Activated naive CD4-positive, alpha-beta T cell treated with anti-CD3 and anti-CD28 coated beads, Interleukin-2, amount 10 ng/mL, durations not matched to agents 7 days and 5 days (primary cell): ENCODE results near the gene PALLD.
"Not testable (repeated sequence)": the region's sequence is repeated elsewhere in the genome, so short reads cannot be mapped to it uniquely, and the experiment has no call there.

Source experiments
- CTCF ChIA-PET: fragments of 350-600 bp; sonication (Branson Sonifier 250); formaldehyde crosslinking; loops from one replicate; lab custom pipeline; 2021; ENCODE audit warnings: antibody characterized with exemption; lab: Charles Lee
- DNase-seq: peaks from one replicate; pipeline ENCODE4 v3.0.0-alpha.2; 2020
- H3K27ac Mint-ChIP-seq: one replicate; pipeline ENCODE4 v1.8.0; 2021; ENCODE audit warnings: mild to moderate bottlenecking, moderate library complexity, mixed read lengths
- H3K27me3 Mint-ChIP-seq: one replicate; pipeline ENCODE4 v1.8.0; 2021; ENCODE audit warnings: mild to moderate bottlenecking, mixed read lengths
- H3K36me3 Mint-ChIP-seq: one replicate; pipeline ENCODE4 v1.8.0; 2021; ENCODE audit warnings: mixed read lengths
- H3K4me1 Mint-ChIP-seq: one replicate; pipeline ENCODE4 v1.8.0; 2021; ENCODE audit warnings: mixed read lengths
- H3K4me3 Mint-ChIP-seq: one replicate; pipeline ENCODE4 v1.8.0; 2021; ENCODE audit warnings: mild to moderate bottlenecking, moderate library complexity, mixed read lengths
- H3K9me3 Mint-ChIP-seq: one replicate; pipeline ENCODE4 v1.8.0; 2021; ENCODE audit warnings: mixed read lengths

Gene PALLD

DNA sequence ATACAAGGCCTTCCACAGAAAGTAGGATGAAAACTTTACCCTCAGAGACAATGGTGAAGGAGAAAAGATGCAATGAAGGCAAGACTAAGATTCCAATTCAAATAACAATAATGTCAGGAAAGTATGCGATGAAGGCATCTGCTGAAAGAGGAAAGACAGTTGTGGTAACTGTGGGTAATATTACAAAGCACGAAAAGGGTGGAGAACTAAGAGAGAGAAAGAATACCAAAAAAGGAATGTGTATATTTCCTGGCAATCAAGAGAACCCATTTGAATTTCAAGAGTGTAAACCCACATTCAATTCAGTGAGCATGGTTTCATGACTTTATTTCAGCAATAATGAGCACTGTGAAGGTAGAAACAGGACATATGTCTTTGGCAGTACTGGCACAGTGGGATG lies 225.5 kb downstream of the PALLD start:
- no peak overlapping the region for H3K27ac Mint-ChIP-seq
- no peak overlapping the region for H3K4me3 Mint-ChIP-seq
- no peaks in the 10 kb centered on the region for H3K27me3 Mint-ChIP-seq
- CTCF ChIA-PET, result no interaction called here
- no peaks in the 10 kb centered on the region for H3K36me3 Mint-ChIP-seq
- peaks cover 16% of the 10 kb centered on the region for H3K4me1 Mint-ChIP-seq
- DNase-seq, result no peak
- no peaks in the 10 kb centered on the region for H3K9me3 Mint-ChIP-seq

DNA sequence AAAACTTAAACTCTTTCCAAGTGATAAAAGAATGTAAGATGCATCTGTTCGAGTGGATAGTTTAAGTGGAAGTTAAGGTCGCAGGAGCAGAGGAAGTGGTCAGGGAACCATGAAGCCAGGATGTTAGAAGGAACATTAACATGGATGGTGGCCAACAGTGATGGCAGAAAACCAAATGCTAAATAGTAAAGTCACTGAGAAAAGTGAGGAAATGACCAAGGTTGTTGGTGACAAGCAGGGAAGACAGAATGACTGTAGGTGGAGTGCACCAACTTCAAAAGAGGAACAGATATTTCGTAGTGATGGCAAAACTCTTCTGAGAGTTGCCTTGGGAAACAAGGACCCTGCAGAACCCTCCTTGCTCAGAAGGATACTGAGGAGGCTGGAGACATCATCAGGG lies 226.2 kb downstream of the PALLD start:
- Mint-ChIP-seq H3K27ac (no peak overlapping the region), H3K36me3 (no peaks in the 10 kb centered on the region)
- no peak for DNase-seq

DNA sequence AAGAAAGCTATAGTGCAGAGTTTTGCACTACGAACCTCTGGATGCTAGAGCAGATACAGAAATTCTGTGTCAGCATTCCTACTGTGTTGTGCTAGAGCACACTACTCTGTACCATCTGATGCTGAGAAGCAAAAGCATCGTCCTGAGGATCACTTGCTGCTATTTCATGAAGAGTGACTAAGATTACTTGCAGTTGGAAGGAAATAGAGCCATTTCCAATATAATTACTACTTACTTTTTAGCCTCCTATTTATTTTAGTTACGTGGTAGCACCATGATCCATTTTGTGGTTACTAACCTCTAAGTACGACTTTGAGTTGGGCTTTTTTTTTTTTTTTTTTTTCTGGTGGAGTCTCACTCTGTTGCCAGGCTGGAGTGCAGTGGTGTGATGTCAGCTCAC lies 226.7 kb downstream of the PALLD start:
- Mint-ChIP-seq H3K27ac (no peak overlapping the region), H3K4me1 (peaks cover 16% of the 10 kb centered on the region), H3K36me3 (no peaks in the 10 kb centered on the region), H3K4me3 (no peak overlapping the region), H3K9me3 (no peaks in the 10 kb centered on the region), H3K27me3 (no peaks in the 10 kb centered on the region)
- no peak for DNase-seq
- CTCF ChIA-PET, result no interaction called here

More for the DNA sequence above, 226.2 kb downstream of the PALLD start:
- Mint-ChIP-seq H3K27me3 (no peaks in the 10 kb centered on the region), H3K4me3 (no peak overlapping the region), H3K4me1 (peaks cover 16% of the 10 kb centered on the region), H3K9me3 (no peaks in the 10 kb centered on the region)
- CTCF ChIA-PET, result no interaction called here

DNA sequence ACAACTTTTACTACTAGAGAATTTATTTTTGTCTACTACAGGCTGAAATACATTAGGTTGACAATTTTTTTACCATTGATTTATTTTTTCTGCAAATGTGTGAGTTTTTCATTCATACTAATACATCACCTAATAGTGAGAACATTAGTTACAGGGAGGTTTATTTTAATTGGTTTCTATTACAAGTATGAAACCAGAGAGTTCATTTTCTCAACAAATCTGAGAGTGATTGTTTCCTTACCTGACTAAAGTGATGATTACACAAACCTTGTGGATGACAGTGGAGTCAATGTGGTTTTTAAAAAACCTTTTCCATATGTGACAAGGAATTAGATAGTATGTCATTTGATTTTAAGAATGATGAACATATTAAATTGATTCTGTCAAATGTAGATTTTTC lies 227.4 kb downstream of the PALLD start:
- Mint-ChIP-seq H3K4me3 (no peak overlapping the region), H3K4me1 (peaks cover 16% of the 10 kb centered on the region), H3K27ac (no peak overlapping the region), H3K27me3 (peaks cover under 1% of the 10 kb centered on the region), H3K9me3 (no peaks in the 10 kb centered on the region), H3K36me3 (no peaks in the 10 kb centered on the region)
- DNase-seq, result no peak
- CTCF ChIA-PET, result no interaction called here

DNA sequence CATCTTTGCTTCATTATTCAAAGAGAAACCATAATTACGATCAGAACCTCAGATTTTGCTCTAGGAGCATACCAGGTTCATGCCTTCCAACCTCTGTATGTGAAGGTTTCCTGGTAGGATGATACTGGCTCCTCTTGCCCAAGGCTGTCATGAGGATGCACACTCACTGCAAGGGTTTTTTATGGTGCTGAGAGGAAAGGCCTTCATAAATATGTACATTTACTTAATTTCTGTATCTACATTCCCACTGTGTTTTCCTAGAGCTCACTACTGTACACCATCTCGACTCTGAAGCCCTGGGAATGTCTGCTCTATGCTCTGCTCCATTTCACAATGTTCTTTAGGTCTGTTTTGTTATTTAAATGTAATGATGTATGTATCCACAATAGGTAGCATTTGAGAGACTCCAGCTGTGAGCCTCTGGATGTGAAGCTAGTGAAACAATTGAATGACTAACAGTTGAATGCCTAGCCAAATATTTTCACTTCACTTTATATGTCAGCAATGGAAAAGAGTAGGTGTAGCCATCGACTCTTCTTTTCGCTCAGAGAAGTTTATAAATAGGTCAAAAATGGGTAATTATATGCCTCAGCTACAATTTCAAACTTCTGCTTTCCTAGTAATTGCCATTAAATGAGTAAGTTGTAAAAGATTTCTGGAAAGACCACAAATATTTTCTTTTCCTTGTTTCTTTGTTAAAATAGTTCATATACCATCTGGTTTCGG lies 228.0 kb downstream of the PALLD start:
- DNase-seq, result no peak
- Mint-ChIP-seq H3K4me3 (no peak overlapping the region), H3K27ac (no peak overlapping the region), H3K36me3 (no peaks in the 10 kb centered on the region), H3K27me3 (peaks cover 4% of the 10 kb centered on the region), H3K9me3 (no peaks in the 10 kb centered on the region), H3K4me1 (peaks cover 16% of the 10 kb centered on the region)
- CTCF ChIA-PET, result no interaction called here

DNA sequence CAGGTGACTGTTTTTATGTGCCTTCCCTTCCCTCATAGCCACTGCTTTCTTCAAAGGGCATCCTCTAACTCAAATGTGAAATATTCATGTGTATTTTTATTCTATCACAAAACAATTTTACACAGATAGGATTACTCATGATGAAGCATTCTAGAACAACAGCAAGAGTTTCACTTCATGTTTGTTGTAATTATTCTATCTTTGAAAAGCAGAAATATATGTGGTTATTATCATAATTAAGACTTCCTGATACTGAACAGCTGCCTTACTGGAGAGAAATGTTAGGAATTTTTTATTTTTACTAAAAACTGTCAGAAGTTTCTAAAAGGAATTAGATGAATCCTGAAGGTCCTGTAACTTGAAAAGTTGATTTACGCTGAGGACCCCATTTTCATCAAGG lies 229.1 kb downstream of the PALLD start:
- CTCF ChIA-PET, result interaction anchor here (0.6 kb wide), 1 partner anchor 96 kb away, joined by 3 read pairs; no protein-coding TSS in a partner anchor
- Mint-ChIP-seq H3K36me3 (no peaks in the 10 kb centered on the region), H3K4me3 (no peak overlapping the region), H3K9me3 (no peaks in the 10 kb centered on the region), H3K27ac (no peak overlapping the region), H3K27me3 (peaks cover 9% of the 10 kb centered on the region), H3K4me1 (peaks cover 16% of the 10 kb centered on the region)
- DNase-seq, result no peak

DNA sequence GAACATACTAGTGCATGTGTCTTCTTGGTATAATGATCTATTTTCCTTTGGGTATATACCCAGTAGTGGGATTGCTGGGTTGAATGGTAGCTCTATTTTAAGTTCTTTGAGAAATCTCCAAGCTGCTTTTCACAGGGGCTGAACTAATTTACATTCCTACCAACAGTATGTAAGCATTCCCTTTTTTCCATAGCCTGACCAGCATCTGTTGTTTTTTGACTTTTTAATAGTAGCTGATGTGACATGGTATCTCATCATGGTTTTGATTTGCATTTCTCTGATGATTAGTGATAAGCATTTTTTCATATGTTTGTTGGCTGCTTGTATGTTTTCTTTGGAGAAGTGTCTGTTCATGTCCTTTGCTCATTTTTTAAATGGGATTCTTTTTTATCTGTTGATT lies 230.3 kb downstream of the PALLD start:
- CTCF ChIA-PET, H3K27ac Mint-ChIP-seq: not testable (repeated sequence)
- peaks cover 13% of the 10 kb centered on the region for H3K4me1 Mint-ChIP-seq

DNA sequence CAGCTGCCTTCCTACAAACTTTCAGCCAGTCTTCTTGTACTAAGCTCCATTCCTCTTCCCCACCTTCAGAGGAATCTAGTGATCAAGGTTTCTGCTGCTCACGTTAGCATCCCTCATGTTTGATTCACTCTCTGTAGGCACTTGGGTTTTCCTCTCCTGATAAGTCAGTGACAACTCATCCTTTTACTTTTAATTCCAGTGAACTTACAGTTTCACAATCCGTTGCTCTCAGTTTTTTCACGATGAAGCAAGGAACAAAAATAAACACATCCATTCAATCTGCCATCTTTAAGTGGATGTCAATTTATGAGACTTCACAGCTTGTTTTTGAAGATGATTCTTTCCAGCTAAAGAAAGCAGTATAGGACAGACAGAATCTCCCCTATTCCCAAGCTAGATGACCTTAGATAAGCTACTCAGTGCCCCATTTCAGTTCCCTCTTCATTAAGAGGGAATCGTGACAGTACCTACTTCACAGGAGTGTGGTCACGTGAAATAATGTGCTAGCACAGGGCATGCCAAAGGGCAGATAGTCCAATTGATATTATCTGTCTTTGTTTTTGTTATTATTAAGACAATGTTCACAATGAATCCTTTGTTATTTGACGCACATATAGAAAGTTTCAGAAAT lies 234.3 kb downstream of the PALLD start:
- CTCF ChIA-PET, result no interaction called here
- DNase-seq, result no peak
- no peak overlapping the region for H3K27ac Mint-ChIP-seq

More for the DNA sequence above, 230.3 kb downstream of the PALLD start:
- DNase-seq, H3K36me3 Mint-ChIP-seq, H3K4me3 Mint-ChIP-seq, H3K9me3 Mint-ChIP-seq: not testable (repeated sequence)
- H3K27me3 Mint-ChIP-seq, result peaks cover 10% of the 10 kb centered on the region

DNA sequence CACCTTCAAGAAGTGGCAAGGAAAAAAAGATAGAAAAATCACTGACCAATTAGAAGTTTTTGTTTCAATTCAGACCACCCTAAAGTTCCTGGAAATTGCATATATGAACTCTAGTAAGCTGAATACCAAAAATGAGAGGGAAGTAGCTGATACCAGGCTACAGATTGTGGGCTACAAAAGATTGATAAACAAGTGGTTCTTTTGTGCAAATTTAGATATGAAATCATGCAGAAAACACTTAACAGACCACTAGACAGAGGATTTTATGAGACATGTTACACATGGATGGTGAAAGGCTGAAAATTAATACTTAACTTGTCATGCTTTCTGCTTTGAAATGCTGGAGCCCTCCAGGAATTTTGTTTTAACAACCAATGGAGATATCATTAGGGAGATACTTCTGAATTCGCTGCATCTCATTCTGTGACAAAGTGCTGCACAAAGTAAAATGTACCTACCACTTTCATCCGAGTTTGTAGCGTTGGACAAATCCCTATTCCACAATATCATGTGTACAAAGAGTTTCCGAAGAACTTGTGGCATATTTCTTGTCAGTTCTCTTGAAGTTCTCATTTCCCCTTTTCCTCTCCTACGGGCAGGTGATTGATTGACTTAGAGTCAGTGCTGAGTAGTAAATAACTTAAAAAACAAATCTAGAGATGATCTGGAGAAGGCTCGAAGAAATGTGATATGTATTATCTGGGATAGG lies 235.0 kb downstream of the PALLD start:
- Mint-ChIP-seq H3K4me3 (no peak overlapping the region), H3K9me3 (no peaks in the 10 kb centered on the region), H3K27me3 (peaks cover 10% of the 10 kb centered on the region), H3K27ac (no peak overlapping the region), H3K36me3 (no peaks in the 10 kb centered on the region), H3K4me1 (no peaks in the 10 kb centered on the region)
- CTCF ChIA-PET, result no interaction called here
- no peak for DNase-seq

More for the DNA sequence above, 234.3 kb downstream of the PALLD start:
- no peaks in the 10 kb centered on the region for H3K36me3 Mint-ChIP-seq
- H3K4me1 Mint-ChIP-seq, result no peaks in the 10 kb centered on the region
- peaks cover 10% of the 10 kb centered on the region for H3K27me3 Mint-ChIP-seq
- no peak overlapping the region for H3K4me3 Mint-ChIP-seq
- H3K9me3 Mint-ChIP-seq, result no peaks in the 10 kb centered on the region

DNA sequence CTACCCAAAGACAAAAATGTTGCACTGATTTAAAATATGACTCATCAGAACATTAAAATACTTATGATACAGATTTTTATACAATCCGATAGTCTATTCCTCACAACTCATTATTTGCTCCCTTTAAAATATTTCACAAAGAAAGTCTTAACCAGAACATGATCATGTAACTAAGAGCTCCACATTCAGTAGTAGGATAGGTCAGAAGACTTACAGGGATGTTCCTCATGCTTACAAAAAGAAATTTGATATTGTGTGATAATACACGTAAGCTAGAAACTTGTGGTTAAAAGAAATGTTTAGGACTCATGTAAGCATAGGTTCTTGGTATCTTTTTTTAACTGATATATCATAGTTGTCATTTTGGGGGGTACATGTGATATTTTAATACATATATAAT lies 235.9 kb downstream of the PALLD start:
- no peaks in the 10 kb centered on the region for H3K4me1 Mint-ChIP-seq
- CTCF ChIA-PET, result no interaction called here
- H3K27ac Mint-ChIP-seq, result no peak overlapping the region
- no peaks in the 10 kb centered on the region for H3K36me3 Mint-ChIP-seq
- no peaks in the 10 kb centered on the region for H3K9me3 Mint-ChIP-seq
- no peak for DNase-seq
- peaks cover 10% of the 10 kb centered on the region for H3K27me3 Mint-ChIP-seq
- H3K4me3 Mint-ChIP-seq, result no peak overlapping the region

DNA sequence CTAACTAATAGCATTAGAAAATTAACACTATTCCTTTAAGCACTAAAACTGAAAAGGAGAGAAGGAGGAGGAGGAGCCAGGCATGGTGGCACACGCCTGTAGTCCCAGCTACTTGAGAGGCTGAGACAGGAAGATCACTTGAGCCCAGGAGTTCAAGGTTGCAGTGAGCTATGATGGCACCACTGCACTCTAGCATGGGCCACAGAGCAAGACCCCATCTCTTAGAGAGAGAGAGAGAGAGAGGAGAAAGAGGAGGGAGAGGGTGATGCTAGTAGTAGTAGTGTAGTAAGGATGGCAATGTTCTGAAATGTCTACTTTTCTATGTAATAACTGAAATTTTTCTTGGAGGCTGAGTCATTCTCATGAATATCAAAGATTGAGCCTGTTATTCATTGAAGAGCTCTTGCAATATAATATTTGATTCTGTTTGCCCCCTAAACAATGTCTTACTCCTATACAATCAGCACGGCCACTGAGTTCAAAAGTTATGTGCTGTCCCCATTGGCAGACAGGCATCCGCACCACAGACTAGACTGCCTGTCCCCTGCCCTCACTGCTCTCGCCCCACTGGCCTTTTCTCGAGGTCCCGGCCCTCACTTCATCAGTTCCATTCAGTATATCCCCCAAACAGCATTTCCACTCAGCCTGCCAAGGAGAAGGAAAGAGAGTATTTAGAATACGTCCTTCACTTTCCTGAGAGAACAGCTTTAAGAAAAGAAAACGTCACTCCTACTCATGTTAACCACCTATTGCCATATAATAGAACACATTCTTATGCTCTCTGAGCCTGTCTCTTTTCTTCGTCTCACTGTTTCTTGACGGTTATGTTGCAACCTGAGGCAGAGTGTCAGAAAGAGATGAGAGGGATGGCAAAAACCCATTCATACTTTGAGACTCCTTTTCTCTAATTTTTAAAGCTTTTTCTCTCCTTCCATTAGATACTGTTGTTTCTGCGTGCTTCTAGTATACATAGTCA lies 238.1 kb downstream of the PALLD start:
- Mint-ChIP-seq H3K4me1 (no peaks in the 10 kb centered on the region), H3K27ac (no peak overlapping the region), H3K4me3 (no peak overlapping the region), H3K9me3 (no peaks in the 10 kb centered on the region), H3K36me3 (no peaks in the 10 kb centered on the region), H3K27me3 (peaks cover 7% of the 10 kb centered on the region)
- CTCF ChIA-PET, result no interaction called here
- no peak for DNase-seq

DNA sequence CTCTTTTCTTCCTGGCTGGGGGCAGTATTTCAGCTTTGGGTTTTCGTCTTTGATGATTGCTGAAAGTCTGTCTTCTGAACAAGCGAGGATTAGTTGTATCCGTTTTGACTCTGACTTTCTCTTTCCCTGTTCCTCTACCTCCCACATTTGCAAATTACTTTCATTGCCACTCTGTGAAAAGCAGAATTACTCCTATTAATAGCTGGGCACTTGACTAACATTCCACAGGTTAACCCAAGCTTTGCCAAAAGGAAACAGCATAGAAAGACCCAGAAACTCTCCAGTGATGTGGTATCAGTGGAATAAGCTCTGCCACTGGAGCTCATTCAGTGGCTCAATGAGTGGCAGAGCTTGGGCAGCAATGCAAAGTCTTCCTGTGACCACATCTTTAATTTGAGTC lies 238.9 kb downstream of the PALLD start:
- Mint-ChIP-seq H3K36me3 (no peaks in the 10 kb centered on the region), H3K4me1 (no peaks in the 10 kb centered on the region), H3K9me3 (no peaks in the 10 kb centered on the region), H3K27me3 (peaks cover 4% of the 10 kb centered on the region), H3K27ac (no peak overlapping the region), H3K4me3 (no peak overlapping the region)
- CTCF ChIA-PET, result no interaction called here
- no peak for DNase-seq

DNA sequence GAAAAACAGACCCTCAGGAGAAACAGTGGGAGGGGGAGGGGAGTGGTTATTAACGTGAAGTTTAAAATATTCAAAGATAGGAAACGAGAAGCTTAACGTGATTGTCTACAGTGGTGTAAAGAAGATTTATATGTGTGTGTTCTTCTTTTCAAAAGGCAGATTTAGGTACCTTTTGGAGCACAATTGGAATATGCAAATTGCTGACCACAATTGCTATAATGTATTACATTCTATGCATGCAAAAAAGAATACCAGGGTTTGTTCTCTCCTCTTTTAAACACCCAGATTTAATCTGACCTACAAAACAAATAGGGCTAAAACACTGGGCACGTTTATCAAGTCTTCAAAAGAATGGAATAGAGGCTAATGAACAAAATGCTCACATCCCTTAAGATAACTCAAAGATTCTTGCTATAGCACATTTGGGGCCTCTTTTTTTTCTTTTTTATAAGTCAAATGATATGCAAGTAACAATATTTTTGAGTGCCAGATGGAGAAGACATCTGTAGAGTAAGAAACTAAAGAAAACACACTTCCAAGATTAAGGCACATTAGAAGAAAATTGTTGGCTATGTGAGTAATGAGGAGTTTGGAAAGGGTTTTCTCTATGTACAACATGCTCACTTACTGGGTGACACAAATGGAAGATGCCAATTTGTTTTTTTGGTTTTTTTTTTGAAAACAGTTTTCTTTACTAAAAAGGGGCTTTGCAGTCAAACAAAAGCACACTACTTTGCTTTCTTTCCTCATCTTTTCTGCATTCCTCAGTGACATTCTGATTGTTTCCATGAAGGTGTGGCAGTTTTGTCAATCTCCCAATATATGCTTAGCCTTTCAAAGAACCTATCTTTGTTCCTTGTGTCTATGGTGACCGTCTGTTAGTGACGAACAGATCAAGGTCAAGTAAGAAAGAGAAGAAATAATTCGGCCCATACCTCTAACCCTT lies 240.3 kb downstream of the PALLD start:
- CTCF ChIA-PET, result no interaction called here
- H3K36me3 Mint-ChIP-seq, result no peaks in the 10 kb centered on the region
- H3K4me3 Mint-ChIP-seq, result no peak overlapping the region

More for the DNA sequence above, 240.3 kb downstream of the PALLD start:
- Mint-ChIP-seq H3K9me3 (no peaks in the 10 kb centered on the region), H3K27me3 (peaks cover 9% of the 10 kb centered on the region), H3K27ac (no peak overlapping the region), H3K4me1 (no peaks in the 10 kb centered on the region)
- no peak for DNase-seq
